Kidney epithelial cell (primary cell): Measurements from ENCODE around the gene ASTN1. TPM values are rescaled to one million over a fixed set of nuclear protein-coding genes. Genes with fewer than 3 reads are reported as not detected.

Experiments used
- DNase-seq: peaks from one replicate; pipeline ENCODE4 v3.0.0-alpha.2; 2010; ENCODE audit warnings: low read depth
- H3K27me3 ChIP-seq: 2 replicates; pipeline ENCODE4 v1.6.0; 2011; ENCODE audit warnings: low read length; ENCODE audit not compliant: control insufficient read depth, insufficient read depth
- H3K36me3 ChIP-seq: 2 replicates; pipeline ENCODE4 v1.5.1; 2011; ENCODE audit warnings: low read length; ENCODE audit not compliant: control insufficient read depth, insufficient read depth
- H3K4me3 ChIP-seq: 2 replicates; pipeline ENCODE4 v1.5.1; 2011; ENCODE audit warnings: low read depth, mild to moderate bottlenecking, control low read depth, low read length
- total RNA-seq: library from RNA; depleted of rRNA; stranded (reverse); fragments of >200 nt; gene quantifications from 2 replicates; pipeline ENCODE4 v1.2.3, GENCODE V29; 2015
- TF ChIP-seq, protein P1 (sequence below): IDR thresholded peaks from 2 replicates; pipeline ENCODE4 v1.5.1; 2011; ENCODE audit warnings: mild to moderate bottlenecking, moderate library complexity, low read length, control low read depth, inconsistent platforms; ENCODE audit not compliant: insufficient read depth, poor library complexity, severe bottlenecking

Gene ASTN1
- total RNA-seq, 1 donor from 2014 or later, result 0.21 TPM

DNA sequence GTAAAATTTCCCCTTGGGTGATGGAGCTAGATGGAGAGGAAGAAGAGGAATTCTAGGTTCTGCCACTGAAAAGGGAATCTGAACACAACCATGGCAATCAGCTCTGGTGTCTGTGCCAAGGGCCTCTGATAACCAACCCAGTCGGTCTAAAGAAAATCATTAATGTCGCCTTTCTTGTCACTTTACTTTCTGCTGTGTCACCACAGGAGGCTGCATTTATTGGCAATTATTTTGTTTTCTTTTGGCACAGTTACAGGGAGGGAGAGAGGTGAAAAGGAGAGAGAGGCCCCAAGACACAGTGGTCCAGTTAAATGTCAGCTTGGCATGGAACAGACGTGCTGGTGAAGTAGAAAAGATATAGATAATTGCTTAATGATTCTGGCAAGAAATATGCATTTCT is 287.0 kb downstream of the ASTN1 start:
- Histone ChIP-seq H3K36me3 (no peaks in the 10 kb centered on the region), H3K4me3 (no peak overlapping the region), H3K27me3 (no peaks in the 10 kb centered on the region)
- TF ChIP-seq, protein P1, sequence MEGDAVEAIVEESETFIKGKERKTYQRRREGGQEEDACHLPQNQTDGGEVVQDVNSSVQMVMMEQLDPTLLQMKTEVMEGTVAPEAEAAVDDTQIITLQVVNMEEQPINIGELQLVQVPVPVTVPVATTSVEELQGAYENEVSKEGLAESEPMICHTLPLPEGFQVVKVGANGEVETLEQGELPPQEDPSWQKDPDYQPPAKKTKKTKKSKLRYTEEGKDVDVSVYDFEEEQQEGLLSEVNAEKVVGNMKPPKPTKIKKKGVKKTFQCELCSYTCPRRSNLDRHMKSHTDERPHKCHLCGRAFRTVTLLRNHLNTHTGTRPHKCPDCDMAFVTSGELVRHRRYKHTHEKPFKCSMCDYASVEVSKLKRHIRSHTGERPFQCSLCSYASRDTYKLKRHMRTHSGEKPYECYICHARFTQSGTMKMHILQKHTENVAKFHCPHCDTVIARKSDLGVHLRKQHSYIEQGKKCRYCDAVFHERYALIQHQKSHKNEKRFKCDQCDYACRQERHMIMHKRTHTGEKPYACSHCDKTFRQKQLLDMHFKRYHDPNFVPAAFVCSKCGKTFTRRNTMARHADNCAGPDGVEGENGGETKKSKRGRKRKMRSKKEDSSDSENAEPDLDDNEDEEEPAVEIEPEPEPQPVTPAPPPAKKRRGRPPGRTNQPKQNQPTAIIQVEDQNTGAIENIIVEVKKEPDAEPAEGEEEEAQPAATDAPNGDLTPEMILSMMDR, result no peak
- no peak for DNase-seq

DNA sequence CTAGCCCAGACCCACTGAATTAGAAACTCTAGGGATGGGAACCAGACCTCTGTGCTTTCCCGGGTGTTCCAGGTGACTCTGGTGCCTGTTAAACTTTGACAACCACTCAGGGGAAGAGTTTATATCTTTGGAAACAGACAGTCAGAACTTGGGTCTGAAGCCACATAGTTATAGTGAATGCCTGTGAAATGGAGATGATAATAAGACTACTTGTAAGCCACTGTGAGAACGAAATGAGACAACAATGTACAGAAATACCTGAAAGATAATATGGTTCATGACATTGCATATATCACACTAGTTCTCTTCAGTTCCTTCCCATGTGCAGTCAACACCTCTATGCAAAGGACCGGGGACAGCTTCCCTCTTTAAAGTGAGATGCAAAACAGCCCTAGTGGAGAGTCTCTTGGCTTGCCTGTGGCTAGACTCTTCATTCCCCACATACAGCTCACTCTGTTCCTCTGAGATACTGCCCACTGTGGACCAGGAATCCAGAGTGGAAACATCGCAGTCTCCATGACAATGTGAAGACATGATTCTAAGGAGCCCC is 287.5 kb downstream of the ASTN1 start:
- no peaks in the 10 kb centered on the region for H3K27me3 ChIP-seq
- no peak overlapping the region for H3K4me3 ChIP-seq
- H3K36me3 ChIP-seq, result no peaks in the 10 kb centered on the region
- TF ChIP-seq, protein P1, result no peak
- DNase-seq, result no peak

DNA sequence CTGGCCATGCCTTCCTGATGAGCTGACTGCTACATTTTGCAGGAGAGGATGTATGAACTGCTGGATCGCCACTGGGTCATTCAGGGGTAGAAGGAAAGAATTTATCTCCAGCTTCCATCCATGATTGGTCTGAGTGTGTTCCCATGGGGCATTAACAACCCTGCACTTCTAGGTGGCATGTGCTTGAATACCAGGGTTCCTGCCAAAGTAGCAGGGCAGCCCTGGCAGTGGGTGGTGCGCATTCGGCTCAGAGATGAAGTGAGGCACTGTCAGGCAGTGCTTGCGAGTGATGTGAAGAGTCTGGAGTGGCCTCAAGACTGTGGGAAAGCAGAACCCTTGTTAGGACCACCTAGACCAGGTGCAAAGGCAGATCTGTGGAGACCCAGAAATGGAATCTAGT is 294.9 kb downstream of the ASTN1 start:
- Histone ChIP-seq H3K27me3 (no peaks in the 10 kb centered on the region), H3K36me3 (no peaks in the 10 kb centered on the region), H3K4me3 (no peak overlapping the region)
- DNase-seq, result no peak
- TF ChIP-seq, protein P1, result no peak

DNA sequence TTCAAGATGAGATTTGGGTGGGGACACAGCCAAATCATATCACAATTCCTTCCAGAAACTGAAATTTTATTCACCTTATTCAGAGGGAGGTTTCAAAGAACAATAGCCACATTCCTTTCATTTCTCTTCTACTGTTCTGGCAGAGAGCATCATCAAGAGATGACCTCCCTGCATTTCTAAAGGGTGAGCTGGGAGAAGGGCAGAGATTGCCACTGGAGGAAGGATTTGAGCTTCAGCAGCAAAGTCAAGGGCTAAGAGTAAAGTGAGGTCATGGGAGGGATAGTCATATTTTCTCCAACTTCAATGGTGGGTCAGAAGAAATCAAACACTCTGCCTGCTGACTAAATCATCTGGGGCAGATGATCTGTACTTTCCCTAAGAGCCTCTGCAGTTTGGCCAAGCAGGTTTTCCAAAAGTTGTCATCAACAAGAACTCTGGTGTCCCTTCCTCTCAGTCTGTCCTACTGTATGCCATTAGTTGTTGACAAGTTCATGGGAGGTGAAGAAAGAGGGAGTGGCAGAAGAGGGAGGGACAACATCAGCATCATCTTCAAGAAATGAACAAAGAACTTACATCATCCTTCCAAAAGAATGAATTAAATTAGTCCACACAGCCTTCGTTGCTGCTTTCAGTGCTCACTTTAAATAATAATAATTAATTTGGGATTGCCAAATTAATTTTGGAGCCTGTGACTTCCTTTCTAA is 298.3 kb downstream of the ASTN1 start:
- Histone ChIP-seq H3K36me3 (no peaks in the 10 kb centered on the region), H3K27me3 (no peaks in the 10 kb centered on the region), H3K4me3 (no peak overlapping the region)
- DNase-seq, result no peak
- TF ChIP-seq, protein P1, result no peak

DNA sequence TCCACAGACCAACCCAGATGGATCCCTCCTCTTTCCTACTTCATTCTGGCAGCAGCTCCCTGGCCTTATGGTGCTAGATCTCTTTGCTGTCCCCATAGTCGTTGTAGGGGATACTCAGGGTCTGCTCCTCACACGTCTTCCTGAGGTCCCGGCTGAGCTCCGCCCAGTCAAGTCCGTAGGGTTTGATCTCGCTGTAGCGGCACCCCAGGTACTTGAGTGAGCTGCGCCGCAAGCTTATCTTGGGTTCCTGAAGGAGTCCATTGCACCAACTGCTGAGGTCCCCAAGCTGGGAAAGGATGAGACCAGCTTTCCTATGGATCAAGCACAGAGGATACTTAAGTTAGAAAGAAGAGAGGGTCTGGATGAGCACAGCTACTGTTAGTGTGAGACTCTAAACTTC is 300.3 kb downstream of the ASTN1 start:
- H3K27me3 ChIP-seq, result no peaks in the 10 kb centered on the region
- DNase-seq, result no peak
- H3K36me3 ChIP-seq, result no peaks in the 10 kb centered on the region
- H3K4me3 ChIP-seq, result no peak overlapping the region
- TF ChIP-seq, protein P1, result no peak

DNA sequence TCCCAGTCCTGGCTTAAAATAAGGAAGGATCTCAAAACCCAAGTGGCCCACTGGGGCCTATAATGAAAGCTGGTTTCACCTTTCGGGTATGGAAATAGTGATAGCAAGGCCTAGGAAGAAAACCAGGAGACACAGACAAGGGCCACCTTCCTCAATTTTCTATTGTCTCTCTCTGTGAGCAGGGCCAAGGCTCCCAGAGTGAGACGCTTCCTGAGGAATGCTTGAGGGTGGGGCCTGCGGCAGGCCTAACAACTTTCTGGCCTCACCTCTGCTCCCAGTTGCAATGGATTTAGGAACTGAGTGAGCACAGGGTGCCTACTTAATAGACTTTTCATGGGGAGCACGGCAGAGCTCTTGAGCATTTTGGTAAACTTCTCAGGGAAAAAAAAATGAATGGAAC is 300.9 kb downstream of the ASTN1 start:
- TF ChIP-seq, protein P1, result no peak
- Histone ChIP-seq H3K36me3 (no peaks in the 10 kb centered on the region), H3K4me3 (no peak overlapping the region), H3K27me3 (no peaks in the 10 kb centered on the region)
- DNase-seq, result no peak
